ENCODE data around the gene NAPSA. TPM values are rescaled to one million over a fixed set of nuclear protein-coding genes. Genes with fewer than 3 reads are reported as not detected.

Gene NAPSA
- total RNA-seq, 4 donors from 2014 or later = 0.17 to 3.7 (median 0.81) TPM

DNA sequence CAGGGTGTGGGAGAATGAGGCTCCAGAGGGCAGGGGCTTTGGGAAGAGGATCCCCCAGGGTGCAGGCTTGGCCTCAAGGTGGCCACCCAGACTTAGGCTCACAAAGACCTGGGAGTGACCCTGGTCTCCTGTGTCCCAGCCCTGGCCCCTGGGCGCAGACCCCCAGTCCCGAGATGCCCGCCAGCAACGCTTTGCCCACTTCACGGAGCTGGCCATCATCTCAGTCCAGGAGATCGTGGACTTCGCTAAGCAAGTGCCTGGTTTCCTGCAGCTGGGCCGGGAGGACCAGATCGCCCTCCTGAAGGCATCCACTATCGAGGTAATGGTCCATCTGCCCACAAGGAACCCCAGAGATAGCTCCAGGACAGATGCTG is 13.4 kb upstream of the NAPSA start:
- DNase-seq (ENCODE audit: extremely low spot score) = no peak
- intact Hi-C loops (cut with DNase I) = no loop called here

DNA sequence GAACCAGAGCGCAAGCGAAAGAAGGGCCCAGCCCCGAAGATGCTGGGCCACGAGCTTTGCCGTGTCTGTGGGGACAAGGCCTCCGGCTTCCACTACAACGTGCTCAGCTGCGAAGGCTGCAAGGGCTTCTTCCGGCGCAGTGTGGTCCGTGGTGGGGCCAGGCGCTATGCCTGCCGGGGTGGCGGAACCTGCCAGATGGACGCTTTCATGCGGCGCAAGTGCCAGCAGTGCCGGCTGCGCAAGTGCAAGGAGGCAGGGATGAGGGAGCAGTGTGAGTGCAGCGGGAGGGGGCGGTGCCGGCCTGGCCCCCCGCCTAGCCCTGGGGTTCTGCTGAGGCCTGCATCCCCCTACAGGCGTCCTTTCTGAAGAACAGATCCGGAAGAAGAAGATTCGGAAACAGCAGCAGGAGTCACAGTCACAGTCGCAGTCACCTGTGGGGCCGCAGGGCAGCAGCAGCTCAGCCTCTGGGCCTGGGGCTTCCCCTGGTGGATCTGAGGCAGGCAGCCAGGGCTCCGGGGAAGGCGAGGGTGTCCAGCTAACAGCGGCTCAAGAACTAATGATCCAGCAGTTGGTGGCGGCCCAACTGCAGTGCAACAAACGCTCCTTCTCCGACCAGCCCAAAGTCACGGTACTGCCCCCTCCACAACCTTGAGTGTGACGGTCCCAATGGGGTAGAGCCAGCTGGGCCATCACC is 12.9 kb upstream of the NAPSA start:
- intact Hi-C loops (cut with DNase I) = no loop called here
- WGBS = 94% methylated on average over 15 of the region's 36 CpGs
- H3K9me3 ChIP-seq = no peaks in the 10 kb centered on the region
- H3K27ac ChIP-seq (replicated peaks in 1 of 4) = no peak overlapping the region
- DNase-seq (ENCODE audit: extremely low spot score) = no peak
- TF ChIP-seq, protein P1, sequence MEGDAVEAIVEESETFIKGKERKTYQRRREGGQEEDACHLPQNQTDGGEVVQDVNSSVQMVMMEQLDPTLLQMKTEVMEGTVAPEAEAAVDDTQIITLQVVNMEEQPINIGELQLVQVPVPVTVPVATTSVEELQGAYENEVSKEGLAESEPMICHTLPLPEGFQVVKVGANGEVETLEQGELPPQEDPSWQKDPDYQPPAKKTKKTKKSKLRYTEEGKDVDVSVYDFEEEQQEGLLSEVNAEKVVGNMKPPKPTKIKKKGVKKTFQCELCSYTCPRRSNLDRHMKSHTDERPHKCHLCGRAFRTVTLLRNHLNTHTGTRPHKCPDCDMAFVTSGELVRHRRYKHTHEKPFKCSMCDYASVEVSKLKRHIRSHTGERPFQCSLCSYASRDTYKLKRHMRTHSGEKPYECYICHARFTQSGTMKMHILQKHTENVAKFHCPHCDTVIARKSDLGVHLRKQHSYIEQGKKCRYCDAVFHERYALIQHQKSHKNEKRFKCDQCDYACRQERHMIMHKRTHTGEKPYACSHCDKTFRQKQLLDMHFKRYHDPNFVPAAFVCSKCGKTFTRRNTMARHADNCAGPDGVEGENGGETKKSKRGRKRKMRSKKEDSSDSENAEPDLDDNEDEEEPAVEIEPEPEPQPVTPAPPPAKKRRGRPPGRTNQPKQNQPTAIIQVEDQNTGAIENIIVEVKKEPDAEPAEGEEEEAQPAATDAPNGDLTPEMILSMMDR (IDR thresholded peaks at IDR 0.05) = no peak
- TF ChIP-seq POLR2AphosphoS5 (IDR thresholded peaks at IDR 0.05) (no peak), EP300 (IDR thresholded peaks at IDR 0.05) (no peak), POLR2A (IDR thresholded peaks at IDR 0.05; ENCODE audit: low read depth) (no peak)
- H3K36me3 ChIP-seq = peaks cover 45 to 61% (median 58%) of the 10 kb centered on the region in 4 donors
- H3K27me3 ChIP-seq = no peaks in the 10 kb centered on the region
- peaks cover 18 to 29% (median 26%) of the 10 kb centered on the region in 4 donors for H3K4me1 ChIP-seq
- no peak overlapping the region for H3K4me3 ChIP-seq

More for the DNA sequence above, 13.4 kb upstream of the NAPSA start:
- H3K4me1 ChIP-seq = peaks cover 23 to 34% (median 29%) of the 10 kb centered on the region in 4 donors
- no peak overlapping the region for H3K27ac ChIP-seq (replicated peaks in 1 of 4)
- TF ChIP-seq POLR2AphosphoS5 (IDR thresholded peaks at IDR 0.05) = no peak
- TF ChIP-seq, protein P1 (IDR thresholded peaks at IDR 0.05) = no peak
- no peak for TF ChIP-seq POLR2A (IDR thresholded peaks at IDR 0.05; ENCODE audit: low read depth)
- TF ChIP-seq EP300 (IDR thresholded peaks at IDR 0.05) = no peak
- H3K9me3 ChIP-seq = no peaks in the 10 kb centered on the region
- 92% methylated on average over 10 of the region's 10 CpGs for WGBS
- no peak overlapping the region for H3K4me3 ChIP-seq
- peaks cover 45 to 62% (median 58%) of the 10 kb centered on the region in 4 donors for H3K36me3 ChIP-seq
- H3K27me3 ChIP-seq = no peaks in the 10 kb centered on the region

DNA sequence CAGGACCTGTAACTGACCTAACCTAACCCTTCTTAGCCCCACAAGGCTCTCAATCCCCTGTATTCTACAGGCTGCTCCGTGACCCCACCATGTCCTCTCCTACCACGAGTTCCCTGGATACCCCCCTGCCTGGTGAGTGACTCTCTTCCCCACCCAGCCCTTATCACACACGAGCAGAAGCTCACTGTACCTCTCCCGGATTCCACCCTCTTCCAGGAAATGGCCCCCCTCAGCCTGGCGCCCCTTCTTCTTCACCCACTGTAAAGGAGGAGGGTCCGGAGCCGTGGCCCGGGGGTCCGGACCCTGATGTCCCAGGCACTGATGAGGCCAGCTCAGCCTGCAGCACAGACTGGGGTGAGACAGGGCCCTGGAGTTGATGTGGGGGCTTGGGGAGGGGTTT is 12.1 kb upstream of the NAPSA start:
- DNase-seq (ENCODE audit: extremely low spot score) = no peak
- intact Hi-C loops (cut with DNase I) = no loop called here
- H3K4me1 ChIP-seq = peaks cover 16 to 28% (median 26%) of the 10 kb centered on the region in 4 donors
- no peaks in the 10 kb centered on the region for H3K27me3 ChIP-seq
- peaks cover 44 to 54% (median 52%) of the 10 kb centered on the region in 4 donors for H3K36me3 ChIP-seq
- H3K9me3 ChIP-seq = no peaks in the 10 kb centered on the region
- 75% methylated on average over 9 of the region's 9 CpGs for WGBS
- H3K27ac ChIP-seq (replicated peaks in 1 of 4) = peak overlapping the region; percentile 98 to 100 (median 98)
- H3K4me3 ChIP-seq = no peak overlapping the region
- no peak for TF ChIP-seq POLR2AphosphoS5 (IDR thresholded peaks at IDR 0.05)
- TF ChIP-seq POLR2A (IDR thresholded peaks at IDR 0.05; ENCODE audit: low read depth) = no peak
- TF ChIP-seq, protein P1 (IDR thresholded peaks at IDR 0.05) = no peak
- no peak for TF ChIP-seq EP300 (IDR thresholded peaks at IDR 0.05)

DNA sequence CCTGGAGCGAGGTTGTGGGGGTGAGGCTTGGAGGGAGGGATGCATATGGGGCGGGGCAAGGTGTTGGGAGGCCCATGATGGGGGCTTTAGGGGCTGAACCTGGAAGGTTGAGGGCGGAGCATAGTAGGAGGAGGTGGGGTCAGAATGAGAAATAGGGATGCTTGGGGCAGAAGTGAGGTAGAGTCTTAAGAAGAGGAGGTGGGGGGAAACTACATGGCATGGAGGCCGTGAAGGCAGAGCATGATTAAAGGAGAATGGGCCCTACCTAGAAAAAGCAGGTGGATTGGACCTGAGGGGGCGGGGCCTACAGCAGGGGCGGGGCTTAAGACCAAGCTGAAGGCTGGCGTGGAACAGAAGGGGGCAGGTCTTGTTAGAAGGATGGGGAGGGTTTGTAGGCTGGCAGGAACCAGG is 11.6 kb upstream of the NAPSA start:
- Histone ChIP-seq H3K4me1 (peaks cover 16 to 28% (median 26%) of the 10 kb centered on the region in 4 donors), H3K9me3 (no peaks in the 10 kb centered on the region), H3K27ac (replicated peaks in 1 of 4) (peak overlapping the region; percentile 98 to 100 (median 98)), H3K27me3 (no peaks in the 10 kb centered on the region), H3K4me3 (peak overlapping the region; percentile 85 to 99 (median 90)), H3K36me3 (peaks cover 39 to 50% (median 48%) of the 10 kb centered on the region in 4 donors)
- intact Hi-C loops (cut with DNase I) = no loop called here
- DNase-seq (ENCODE audit: extremely low spot score) = no peak
- TF ChIP-seq POLR2AphosphoS5 (IDR thresholded peaks at IDR 0.05) (no peak), EP300 (IDR thresholded peaks at IDR 0.05) (no peak), POLR2A (IDR thresholded peaks at IDR 0.05; ENCODE audit: low read depth) (no peak)
- TF ChIP-seq, protein P1 (IDR thresholded peaks at IDR 0.05) = no peak
- 44% methylated on average over 7 of the region's 7 CpGs for WGBS

Data from esophagus muscularis mucosa (tissue), 4 donors.